ENCODE data around the gene HTATIP2. TPM values are rescaled to one million over a fixed set of nuclear protein-coding genes. Genes with fewer than 3 reads are reported as not detected.
"Not testable (repeated sequence)": the region's sequence is repeated elsewhere in the genome, so short reads cannot be mapped to it uniquely, and the experiment has no call there.

The HTATIP2 gene
- total RNA-seq, 1 donor from 2014 or later: 51.5 TPM

GRCh38 chr11:20373147-20373546 is 9.6 kb downstream of the HTATIP2 start:
- DNase-seq (ENCODE audit: low read depth): no peak
- no peak overlapping the region for H3K4me3 ChIP-seq (ENCODE audit: low read depth, low read length)
- TF ChIP-seq, protein P1, sequence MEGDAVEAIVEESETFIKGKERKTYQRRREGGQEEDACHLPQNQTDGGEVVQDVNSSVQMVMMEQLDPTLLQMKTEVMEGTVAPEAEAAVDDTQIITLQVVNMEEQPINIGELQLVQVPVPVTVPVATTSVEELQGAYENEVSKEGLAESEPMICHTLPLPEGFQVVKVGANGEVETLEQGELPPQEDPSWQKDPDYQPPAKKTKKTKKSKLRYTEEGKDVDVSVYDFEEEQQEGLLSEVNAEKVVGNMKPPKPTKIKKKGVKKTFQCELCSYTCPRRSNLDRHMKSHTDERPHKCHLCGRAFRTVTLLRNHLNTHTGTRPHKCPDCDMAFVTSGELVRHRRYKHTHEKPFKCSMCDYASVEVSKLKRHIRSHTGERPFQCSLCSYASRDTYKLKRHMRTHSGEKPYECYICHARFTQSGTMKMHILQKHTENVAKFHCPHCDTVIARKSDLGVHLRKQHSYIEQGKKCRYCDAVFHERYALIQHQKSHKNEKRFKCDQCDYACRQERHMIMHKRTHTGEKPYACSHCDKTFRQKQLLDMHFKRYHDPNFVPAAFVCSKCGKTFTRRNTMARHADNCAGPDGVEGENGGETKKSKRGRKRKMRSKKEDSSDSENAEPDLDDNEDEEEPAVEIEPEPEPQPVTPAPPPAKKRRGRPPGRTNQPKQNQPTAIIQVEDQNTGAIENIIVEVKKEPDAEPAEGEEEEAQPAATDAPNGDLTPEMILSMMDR (IDR thresholded peaks at IDR 0.05; ENCODE audit: insufficient read depth, low read length, poor library complexity, severe bottlenecking): no peak
- H3K27me3 ChIP-seq (ENCODE audit: control insufficient read depth, insufficient read depth, low read length): no peaks in the 10 kb centered on the region
- no peaks in the 10 kb centered on the region for H3K36me3 ChIP-seq (ENCODE audit: control insufficient read depth, insufficient read depth, low read length)

DNA sequence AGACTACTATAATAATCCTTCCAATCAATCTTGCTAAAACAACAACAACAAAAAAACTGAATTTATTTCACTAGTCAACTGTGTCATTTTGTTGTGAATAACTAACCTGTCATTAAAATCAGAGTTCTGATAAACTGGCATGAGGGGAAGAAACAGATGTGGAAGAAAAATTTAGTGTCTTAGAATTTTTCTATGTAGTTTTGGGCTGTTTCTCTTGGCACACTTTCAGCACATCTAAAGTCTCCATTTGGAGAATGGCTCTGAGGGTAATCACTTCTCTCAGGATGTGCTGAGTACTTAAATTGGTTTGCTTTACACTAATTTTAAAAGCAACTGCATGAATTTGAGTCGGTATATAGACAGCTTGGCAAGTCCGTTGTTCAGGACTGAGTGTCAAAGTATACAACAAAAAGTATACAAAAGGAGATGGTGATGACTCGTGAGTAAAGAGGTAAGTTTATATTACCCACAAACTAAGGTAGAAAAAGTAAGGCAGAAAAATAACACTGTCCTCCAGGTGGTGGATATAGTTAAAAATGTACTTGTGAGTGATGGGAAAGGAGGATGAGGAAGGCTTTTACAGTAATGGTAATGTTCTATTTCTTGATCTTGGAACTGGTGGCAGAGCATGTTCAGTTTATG is 10.2 kb downstream of the HTATIP2 start:
- no peak for DNase-seq (ENCODE audit: low read depth)
- no peaks in the 10 kb centered on the region for H3K36me3 ChIP-seq (ENCODE audit: control insufficient read depth, insufficient read depth, low read length)
- TF ChIP-seq, protein P1 (IDR thresholded peaks at IDR 0.05; ENCODE audit: insufficient read depth, low read length, poor library complexity, severe bottlenecking): no peak
- H3K27me3 ChIP-seq (ENCODE audit: control insufficient read depth, insufficient read depth, low read length): no peaks in the 10 kb centered on the region
- H3K4me3 ChIP-seq (ENCODE audit: low read depth, low read length): no peak overlapping the region

- DNase-seq (ENCODE audit: low read depth): no peak
Observed at GRCh38 chr11:20374741-20375300, 11.3 kb downstream of the HTATIP2 start.

DNA sequence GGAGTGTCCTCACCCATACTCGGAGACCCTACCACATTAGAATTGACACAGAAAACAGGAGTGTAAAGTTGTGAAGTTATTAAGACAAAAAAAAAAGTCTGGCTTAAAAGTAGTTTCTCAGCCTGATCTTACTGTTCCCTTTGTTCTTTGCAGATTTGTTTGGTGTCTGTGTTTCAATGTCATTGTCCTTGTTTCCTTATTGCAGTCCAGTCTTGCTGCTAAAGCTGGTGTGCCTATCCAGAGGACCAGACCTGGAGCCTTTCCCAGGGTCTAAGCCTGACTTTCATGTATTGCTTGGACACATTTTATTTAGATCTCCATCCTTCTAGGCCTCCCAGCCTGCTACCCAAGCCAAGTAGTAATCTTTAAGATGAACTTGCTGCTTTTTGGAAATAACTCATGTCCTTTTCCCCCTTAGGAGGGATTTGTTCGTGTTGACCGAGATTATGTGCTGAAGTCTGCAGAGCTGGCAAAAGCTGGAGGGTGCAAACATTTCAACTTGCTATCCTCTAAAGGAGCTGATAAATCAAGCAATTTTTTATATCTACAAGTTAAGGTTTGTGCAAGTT is 12.7 kb downstream of the HTATIP2 start:
- Histone ChIP-seq H3K4me3 (ENCODE audit: low read depth, low read length) (no peak overlapping the region), H3K27me3 (ENCODE audit: control insufficient read depth, insufficient read depth, low read length) (no peaks in the 10 kb centered on the region), H3K36me3 (ENCODE audit: control insufficient read depth, insufficient read depth, low read length) (no peaks in the 10 kb centered on the region)
- TF ChIP-seq, protein P1 (IDR thresholded peaks at IDR 0.05; ENCODE audit: insufficient read depth, low read length, poor library complexity, severe bottlenecking): no peak
- DNase-seq (ENCODE audit: low read depth): no peak

More at GRCh38 chr11:20374741-20375300, 11.3 kb downstream of the HTATIP2 start:
- TF ChIP-seq, protein P1 (IDR thresholded peaks at IDR 0.05; ENCODE audit: insufficient read depth, low read length, poor library complexity, severe bottlenecking): no peak
- no peaks in the 10 kb centered on the region for H3K36me3 ChIP-seq (ENCODE audit: control insufficient read depth, insufficient read depth, low read length)
- H3K27me3 ChIP-seq (ENCODE audit: control insufficient read depth, insufficient read depth, low read length): no peaks in the 10 kb centered on the region
- H3K4me3 ChIP-seq (ENCODE audit: low read depth, low read length): no peak overlapping the region

DNA sequence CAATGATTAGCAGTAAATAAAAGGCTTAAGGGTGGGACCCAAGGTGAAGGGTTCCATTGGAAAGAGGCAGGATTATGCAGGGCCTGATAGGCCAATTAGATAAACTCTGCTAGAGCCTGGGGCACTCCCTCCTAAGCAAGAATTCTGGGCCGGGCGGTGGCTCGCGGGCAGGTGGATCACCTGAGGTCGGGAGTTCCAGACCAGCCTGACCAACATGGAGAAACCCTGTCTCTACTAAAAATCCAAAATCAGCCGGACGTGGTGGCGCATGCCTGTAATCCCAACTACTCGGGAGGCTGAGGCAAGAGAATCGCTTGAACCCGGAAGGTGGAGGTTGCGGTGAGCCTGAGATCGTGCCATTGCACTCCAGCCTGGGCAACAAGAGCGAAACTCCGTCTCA is 22.5 kb downstream of the HTATIP2 start:
- not testable (repeated sequence) for H3K27me3 ChIP-seq (ENCODE audit: control insufficient read depth, insufficient read depth, low read length); H3K4me3 ChIP-seq (ENCODE audit: low read depth, low read length); H3K36me3 ChIP-seq (ENCODE audit: control insufficient read depth, insufficient read depth, low read length); DNase-seq (ENCODE audit: low read depth)

- TF ChIP-seq, protein P1 (IDR thresholded peaks at IDR 0.05; ENCODE audit: insufficient read depth, low read length, poor library complexity, severe bottlenecking): peak; percentile 97
- no peaks in the 10 kb centered on the region for H3K36me3 ChIP-seq (ENCODE audit: control insufficient read depth, insufficient read depth, low read length)
- peak; percentile 69 for DNase-seq (ENCODE audit: low read depth)
- H3K27me3 ChIP-seq (ENCODE audit: control insufficient read depth, insufficient read depth, low read length): no peaks in the 10 kb centered on the region
- peak within 1 kb of the TSS; percentile 85 for H3K4me3 ChIP-seq (ENCODE audit: low read depth, low read length)
Observed at GRCh38 chr11:20387261-20388095, 24.0 kb downstream of the HTATIP2 start, which contains the start of gene PRMT3. Gene PRMT3, plus strand, starts transcription at chr11:20387716. Its CDS starts 31 bp downstream, at chr11:20387747.
